ENCODE measurements around the gene SECISBP2. TPM values are rescaled to one million over a fixed set of nuclear protein-coding genes. Genes with fewer than 3 reads are reported as not detected.
A peak's percentile ranks its signal among the peaks of the same experiment; 100 is the strongest.

The SECISBP2 gene
- total RNA-seq, 1 donor = 30.8 TPM

- Histone ChIP-seq H3K27me3 (ENCODE audit: insufficient read depth, low read length) (no peaks in the 10 kb centered on the region), H4K20me1 (ENCODE audit: insufficient read depth, low read length) (peaks cover 4% of the 10 kb centered on the region), H3K4me2 (ENCODE audit: insufficient read depth, low read length) (no peak overlapping the region), H3K27ac (ENCODE audit: low read depth, low read length) (no peak overlapping the region), H3K9me3 (ENCODE audit: low read depth, low read length) (no peaks in the 10 kb centered on the region), H3K36me3 (ENCODE audit: insufficient read depth, low read length) (peaks cover 76% of the 10 kb centered on the region), H3K4me1 (ENCODE audit: insufficient read depth, low read length) (no peaks in the 10 kb centered on the region), H2AFZ (ENCODE audit: low read length) (no peak overlapping the region), H3K79me2 (ENCODE audit: insufficient read depth, low read length) (peaks cover 2% of the 10 kb centered on the region), H3K4me3 (ENCODE audit: insufficient read depth, low read length) (no peak overlapping the region)
- no peak for DNase-seq (ENCODE audit: insufficient read length, low spot score, missing footprints)
- TF ChIP-seq CTCF (IDR thresholded peaks at IDR 0.05; ENCODE audit: extremely low read depth, low read depth, low read length) = no peak
Measured at GRCh38 chr9:89354471-89354870, 36.2 kb downstream of the SECISBP2 start.

GRCh38 chr9:89356782-89357181 is 38.5 kb downstream of the SECISBP2 start:
- TF ChIP-seq CTCF (IDR thresholded peaks at IDR 0.05; ENCODE audit: extremely low read depth, low read depth, low read length) = no peak
- Histone ChIP-seq H3K4me1 (ENCODE audit: insufficient read depth, low read length) (no peaks in the 10 kb centered on the region), H3K4me3 (ENCODE audit: insufficient read depth, low read length) (no peak overlapping the region), H3K79me2 (ENCODE audit: insufficient read depth, low read length) (peaks cover 2% of the 10 kb centered on the region), H3K4me2 (ENCODE audit: insufficient read depth, low read length) (no peak overlapping the region), H3K9me3 (ENCODE audit: low read depth, low read length) (no peaks in the 10 kb centered on the region), H3K36me3 (ENCODE audit: insufficient read depth, low read length) (peaks cover 73% of the 10 kb centered on the region), H3K27ac (ENCODE audit: low read depth, low read length) (no peak overlapping the region), H3K27me3 (ENCODE audit: insufficient read depth, low read length) (no peaks in the 10 kb centered on the region), H4K20me1 (ENCODE audit: insufficient read depth, low read length) (peaks cover 4% of the 10 kb centered on the region), H2AFZ (ENCODE audit: low read length) (no peak overlapping the region)
- peak; percentile 37 for DNase-seq (ENCODE audit: insufficient read length, low spot score, missing footprints)

- H4K20me1 ChIP-seq (ENCODE audit: insufficient read depth, low read length) = peaks cover 4% of the 10 kb centered on the region
- TF ChIP-seq CTCF (IDR thresholded peaks at IDR 0.05; ENCODE audit: extremely low read depth, low read depth, low read length) = no peak
- no peaks in the 10 kb centered on the region for H3K27me3 ChIP-seq (ENCODE audit: insufficient read depth, low read length)
- no peak overlapping the region for H3K4me3 ChIP-seq (ENCODE audit: insufficient read depth, low read length)
- peaks cover 2% of the 10 kb centered on the region for H3K79me2 ChIP-seq (ENCODE audit: insufficient read depth, low read length)
- no peak overlapping the region for H3K4me2 ChIP-seq (ENCODE audit: insufficient read depth, low read length)
- DNase-seq (ENCODE audit: insufficient read length, low spot score, missing footprints) = peak; percentile 52
- peaks cover 69% of the 10 kb centered on the region for H3K36me3 ChIP-seq (ENCODE audit: insufficient read depth, low read length)
- H3K4me1 ChIP-seq (ENCODE audit: insufficient read depth, low read length) = no peaks in the 10 kb centered on the region
- no peak overlapping the region for H3K27ac ChIP-seq (ENCODE audit: low read depth, low read length)
- H2AFZ ChIP-seq (ENCODE audit: low read length) = no peak overlapping the region
- H3K9me3 ChIP-seq (ENCODE audit: low read depth, low read length) = no peaks in the 10 kb centered on the region
Measured at GRCh38 chr9:89357331-89358197, 39.3 kb downstream of the SECISBP2 start.

GRCh38 chr9:89358376-89358916 is 40.1 kb downstream of the SECISBP2 start:
- no peak overlapping the region for H2AFZ ChIP-seq (ENCODE audit: low read length)
- H4K20me1 ChIP-seq (ENCODE audit: insufficient read depth, low read length) = peaks cover 4% of the 10 kb centered on the region
- H3K9me3 ChIP-seq (ENCODE audit: low read depth, low read length) = no peaks in the 10 kb centered on the region
- H3K4me3 ChIP-seq (ENCODE audit: insufficient read depth, low read length) = no peak overlapping the region
- H3K36me3 ChIP-seq (ENCODE audit: insufficient read depth, low read length) = peaks cover 65% of the 10 kb centered on the region
- no peak overlapping the region for H3K27ac ChIP-seq (ENCODE audit: low read depth, low read length)
- no peak overlapping the region for H3K4me2 ChIP-seq (ENCODE audit: insufficient read depth, low read length)
- H3K4me1 ChIP-seq (ENCODE audit: insufficient read depth, low read length) = no peaks in the 10 kb centered on the region
- no peak for TF ChIP-seq CTCF (IDR thresholded peaks at IDR 0.05; ENCODE audit: extremely low read depth, low read depth, low read length)
- no peaks in the 10 kb centered on the region for H3K79me2 ChIP-seq (ENCODE audit: insufficient read depth, low read length)
- peak; percentile 36 for DNase-seq (ENCODE audit: insufficient read length, low spot score, missing footprints)
- no peaks in the 10 kb centered on the region for H3K27me3 ChIP-seq (ENCODE audit: insufficient read depth, low read length)
